Measurements from ENCODE around the gene NDFIP1.
"Not testable (repeated sequence)": the region's sequence is repeated elsewhere in the genome, so short reads cannot be mapped to it uniquely, and the experiment has no call there.

The NDFIP1 gene

GRCh38 chr5:142153674-142154448, 45.3 kb downstream of the NDFIP1 start:
- no peak for DNase-seq (ENCODE audit: low read depth in 2 of 2)

GRCh38 chr5:142154449-142154841, 45.9 kb downstream of the NDFIP1 start:
- not testable (repeated sequence) for DNase-seq (ENCODE audit: low read depth in 2 of 2)

GRCh38 chr5:142156839-142157463, 48.4 kb downstream of the NDFIP1 start:
- peak; percentile 8 to 15 for DNase-seq (ENCODE audit: low read depth in 2 of 2)

GRCh38 chr5:142159354-142159753, 50.8 kb downstream of the NDFIP1 start:
- DNase-seq (ENCODE audit: low read depth in 2 of 2) = no peak

- no peak for DNase-seq (ENCODE audit: low read depth in 2 of 2)
Observed at GRCh38 chr5:142164315-142164714, 55.7 kb downstream of the NDFIP1 start.

GRCh38 chr5:142166754-142167153, 58.2 kb downstream of the NDFIP1 start:
- no peak for DNase-seq (ENCODE audit: low read depth in 2 of 2)

- DNase-seq (ENCODE audit: low read depth in 2 of 2) = no peak
Observed at GRCh38 chr5:142167458-142167857, 58.9 kb downstream of the NDFIP1 start.

GRCh38 chr5:142168365-142168764, 59.8 kb downstream of the NDFIP1 start:
- no peak for DNase-seq (ENCODE audit: low read depth in 2 of 2)

- DNase-seq (ENCODE audit: low read depth in 2 of 2) = no peak
Observed at GRCh38 chr5:142170254-142170953, 61.8 kb downstream of the NDFIP1 start.

- DNase-seq (ENCODE audit: low read depth in 2 of 2) = no peak
Observed at GRCh38 chr5:142171270-142171669, 62.7 kb downstream of the NDFIP1 start.

- DNase-seq (ENCODE audit: low read depth in 2 of 2) = no peak
Observed at GRCh38 chr5:142175039-142175438, 66.5 kb downstream of the NDFIP1 start.

- DNase-seq (ENCODE audit: low read depth in 2 of 2) = no peak
Observed at GRCh38 chr5:142175461-142176142, 67.0 kb downstream of the NDFIP1 start.

- DNase-seq (ENCODE audit: low read depth in 2 of 2) = no peak
Observed at GRCh38 chr5:142176255-142176654, 67.7 kb downstream of the NDFIP1 start.

- DNase-seq (ENCODE audit: low read depth in 2 of 2) = no peak
Observed at GRCh38 chr5:142178651-142179050, 70.1 kb downstream of the NDFIP1 start.

GRCh38 chr5:142179776-142180387, 71.3 kb downstream of the NDFIP1 start:
- no peak for DNase-seq (ENCODE audit: low read depth in 2 of 2)

GRCh38 chr5:142181096-142181495, 72.5 kb downstream of the NDFIP1 start:
- DNase-seq (ENCODE audit: low read depth in 2 of 2) = no peak

GRCh38 chr5:142181547-142182163, 73.1 kb downstream of the NDFIP1 start:
- DNase-seq (ENCODE audit: low read depth in 2 of 2) = no peak

GRCh38 chr5:142182840-142183239, 74.3 kb downstream of the NDFIP1 start:
- DNase-seq (ENCODE audit: low read depth in 2 of 2) = no peak

GRCh38 chr5:142183561-142183960, 75.0 kb downstream of the NDFIP1 start:
- no peak for DNase-seq (ENCODE audit: low read depth in 2 of 2)

- peak in 1 of 2 experiments; percentile 9 for DNase-seq (ENCODE audit: low read depth in 2 of 2)
Observed at GRCh38 chr5:142184988-142185387, 76.4 kb downstream of the NDFIP1 start.

GRCh38 chr5:142186514-142186856, 77.9 kb downstream of the NDFIP1 start:
- DNase-seq (ENCODE audit: low read depth in 2 of 2) = no peak

All from fibroblast of skin of left biceps (primary cell).